Peyer's patch (tissue), 4 donors: ENCODE data around the gene ZBTB46. TPM values are rescaled to one million over a fixed set of nuclear protein-coding genes. Genes with fewer than 3 reads are reported as not detected.

Experiments used
- DNase-seq, 3 donors: peaks; one replicate each; pipeline ENCODE4 v3.0.0-alpha.2; 2017 to 2019
- H3K27ac ChIP-seq, 4 donors: fragments of 200-600 bp; sonication (generic); one replicate each; pipeline ENCODE4 v1.5.1; 2016 to 2019
- H3K27me3 ChIP-seq, 2 donors: fragments of 200-600 bp; sonication (generic); one replicate each; pipeline ENCODE4 v1.5.1; 2019
- H3K36me3 ChIP-seq, 3 donors: fragments of 200-600 bp; sonication (generic); one replicate each; pipeline ENCODE4 v1.5.1; 2016 to 2019
- H3K4me1 ChIP-seq, 4 donors: fragments of 200-600 bp; sonication (generic); one replicate each; pipeline ENCODE4 v1.5.1; 2016 to 2019
- H3K4me3 ChIP-seq, 4 donors: fragments of 200-600 bp; sonication (generic); 1 replicate in 3 of 4; 2 replicates in 1 of 4; pipeline ENCODE4 v1.5.1; 2016 to 2019; ENCODE audit warnings: mild to moderate bottlenecking in 1 of 4
- H3K9me3 ChIP-seq, 4 donors: fragments of 200-600 bp; sonication (generic); one replicate each; pipeline ENCODE4 v1.5.1; 2016 to 2019; ENCODE audit warnings: mild to moderate bottlenecking in 1 of 4
- CTCF ChIP-seq, 6 experiments: fragments of 450-650 bp in 4 of 6; fragments of 200-600 bp in 2 of 6; sonication (generic) in 1 of 6; IDR thresholded peaks; one replicate each; pipeline ENCODE4 v1.5.1; 2017 to 2019; ENCODE audit warnings: antibody characterized with exemption in 6 of 6, mild to moderate bottlenecking in 3 of 6, moderate library complexity in 1 of 6
- POLR2A ChIP-seq, 2 donors: fragments of 450-650 bp; IDR thresholded peaks; one replicate each; pipeline ENCODE4 v1.5.1; 2017; ENCODE audit warnings: antibody characterized with exemption in 2 of 2, mild to moderate bottlenecking in 2 of 2, moderate library complexity in 2 of 2
- total RNA-seq, 4 donors: library from RNA; depleted of rRNA; stranded (reverse); fragments of >200 nt; gene quantifications; one replicate each; pipeline ENCODE4 v1.1.0, GENCODE V29; 2016

Gene ZBTB46
- total RNA-seq, 4 donors from 2014 or later = 1.9 to 33.0 (median 4.4) TPM

- TF ChIP-seq POLR2A (IDR thresholded peaks at IDR 0.05) (no peak), CTCF (IDR thresholded peaks at IDR 0.05) (no peak)
- Histone ChIP-seq H3K4me1 (no peaks in the 10 kb centered on the region), H3K36me3 (no peaks in the 10 kb centered on the region), H3K9me3 (no peaks in the 10 kb centered on the region), H3K27ac (no peak overlapping the region), H3K27me3 (no peaks in the 10 kb centered on the region), H3K4me3 (no peak overlapping the region)
- no peak for DNase-seq
Measured at GRCh38 chr20:63811491-63811875, 19.6 kb downstream of the ZBTB46 start.

GRCh38 chr20:63810730-63811490 lies 20.2 kb downstream of the ZBTB46 start:
- Histone ChIP-seq H3K4me1 (no peaks in the 10 kb centered on the region), H3K36me3 (no peaks in the 10 kb centered on the region), H3K4me3 (no peak overlapping the region), H3K9me3 (no peaks in the 10 kb centered on the region), H3K27me3 (no peaks in the 10 kb centered on the region), H3K27ac (no peak overlapping the region)
- no peak for TF ChIP-seq POLR2A (IDR thresholded peaks at IDR 0.05)
- TF ChIP-seq CTCF (IDR thresholded peaks at IDR 0.05) = no peak
- no peak for DNase-seq

GRCh38 chr20:63809856-63810255 lies 21.2 kb downstream of the ZBTB46 start:
- H3K9me3 ChIP-seq = no peaks in the 10 kb centered on the region
- H3K4me1 ChIP-seq = no peaks in the 10 kb centered on the region
- no peaks in the 10 kb centered on the region for H3K36me3 ChIP-seq
- no peak overlapping the region for H3K27ac ChIP-seq
- no peak for DNase-seq
- TF ChIP-seq POLR2A (IDR thresholded peaks at IDR 0.05) (no peak), CTCF (IDR thresholded peaks at IDR 0.05) (no peak)
- H3K27me3 ChIP-seq = no peaks in the 10 kb centered on the region
- H3K4me3 ChIP-seq = no peak overlapping the region

GRCh38 chr20:63808964-63809674 lies 21.9 kb downstream of the ZBTB46 start:
- DNase-seq = no peak
- Histone ChIP-seq H3K27me3 (no peaks in the 10 kb centered on the region), H3K4me3 (no peak overlapping the region), H3K36me3 (no peaks in the 10 kb centered on the region), H3K9me3 (no peaks in the 10 kb centered on the region), H3K27ac (no peak overlapping the region), H3K4me1 (no peaks in the 10 kb centered on the region)
- no peak for TF ChIP-seq POLR2A (IDR thresholded peaks at IDR 0.05)
- no peak for TF ChIP-seq CTCF (IDR thresholded peaks at IDR 0.05)

- no peak overlapping the region for H3K4me3 ChIP-seq
- no peak for DNase-seq
- H3K27me3 ChIP-seq = no peaks in the 10 kb centered on the region
- no peak overlapping the region for H3K27ac ChIP-seq
- TF ChIP-seq CTCF (IDR thresholded peaks at IDR 0.05) (no peak), POLR2A (IDR thresholded peaks at IDR 0.05) (no peak)
- H3K9me3 ChIP-seq = no peaks in the 10 kb centered on the region
- H3K4me1 ChIP-seq = no peaks in the 10 kb centered on the region
- no peaks in the 10 kb centered on the region for H3K36me3 ChIP-seq
Measured at GRCh38 chr20:63808145-63808724, 22.8 kb downstream of the ZBTB46 start.
